ENCODE data around the gene IL16.
A peak's percentile ranks its signal among the peaks of the same experiment; 100 is the strongest.
"Not testable (repeated sequence)": the region's sequence is repeated elsewhere in the genome, so short reads cannot be mapped to it uniquely, and the experiment has no call there.

Gene IL16

GRCh38 chr15:81322676-81323253, 126.1 kb downstream of the IL16 start:
- DNase-seq, result no peak

GRCh38 chr15:81323559-81323943, 126.9 kb downstream of the IL16 start:
- DNase-seq, result no peak

GRCh38 chr15:81323944-81324881, 127.5 kb downstream of the IL16 start, which contains the start of gene STARD5:
TSS of gene STARD5 (minus strand) at chr15:81324141. CDS start at chr15:81324099, 42 bp downstream.
- peak; percentile 98 for DNase-seq

GRCh38 chr15:81326466-81327212, 130.0 kb downstream of the IL16 start:
- DNase-seq, result no peak

- no peak for DNase-seq
These were observed 130.8 kb downstream of the IL16 start for GRCh38 chr15:81327516-81327915.

- DNase-seq, result no peak
These were observed 132.8 kb downstream of the IL16 start for GRCh38 chr15:81329446-81329845.

GRCh38 chr15:81330366-81331090, 133.8 kb downstream of the IL16 start:
- no peak for DNase-seq

GRCh38 chr15:81331141-81331540, 134.5 kb downstream of the IL16 start:
- not testable (repeated sequence) for DNase-seq

GRCh38 chr15:81331600-81331999, 134.9 kb downstream of the IL16 start:
- no peak for DNase-seq

- no peak for DNase-seq
These were observed 135.6 kb downstream of the IL16 start for GRCh38 chr15:81332326-81332725.

GRCh38 chr15:81333363-81333762, 136.7 kb downstream of the IL16 start:
- no peak for DNase-seq

GRCh38 chr15:81334768-81335435, 138.2 kb downstream of the IL16 start:
- DNase-seq, result no peak

GRCh38 chr15:81335631-81336030, 139.0 kb downstream of the IL16 start:
- DNase-seq, result no peak

GRCh38 chr15:81336568-81336967, 139.9 kb downstream of the IL16 start:
- DNase-seq, result peak; percentile 26

- no peak for DNase-seq
These were observed 140.6 kb downstream of the IL16 start for GRCh38 chr15:81337241-81337640.

GRCh38 chr15:81337713-81338157, 141.1 kb downstream of the IL16 start:
- no peak for DNase-seq

GRCh38 chr15:81338170-81339007, 141.7 kb downstream of the IL16 start:
- no peak for DNase-seq

- DNase-seq, result no peak
These were observed 142.6 kb downstream of the IL16 start for GRCh38 chr15:81339321-81339720.

- no peak for DNase-seq
These were observed 143.2 kb downstream of the IL16 start for GRCh38 chr15:81339851-81340250.

- no peak for DNase-seq
These were observed 144.7 kb downstream of the IL16 start for GRCh38 chr15:81341351-81341750.

GRCh38 chr15:81343371-81343770, 146.7 kb downstream of the IL16 start:
- DNase-seq, result no peak

All from stimulated activated CD4-positive, alpha-beta T cell treated with anti-CD3 and anti-CD28 coated beads, Interleukin-4, amount 100 ng/mL, for 1 hour (primary cell).